ENCODE results near the gene CMTM3. TPM values are rescaled to one million over a fixed set of nuclear protein-coding genes. Genes with fewer than 3 reads are reported as not detected.
"Not testable (repeated sequence)": the region's sequence is repeated elsewhere in the genome, so short reads cannot be mapped to it uniquely, and the experiment has no call there.

Gene CMTM3
- total RNA-seq, 1 experiment from 2014 or later = 39.2 TPM

DNA sequence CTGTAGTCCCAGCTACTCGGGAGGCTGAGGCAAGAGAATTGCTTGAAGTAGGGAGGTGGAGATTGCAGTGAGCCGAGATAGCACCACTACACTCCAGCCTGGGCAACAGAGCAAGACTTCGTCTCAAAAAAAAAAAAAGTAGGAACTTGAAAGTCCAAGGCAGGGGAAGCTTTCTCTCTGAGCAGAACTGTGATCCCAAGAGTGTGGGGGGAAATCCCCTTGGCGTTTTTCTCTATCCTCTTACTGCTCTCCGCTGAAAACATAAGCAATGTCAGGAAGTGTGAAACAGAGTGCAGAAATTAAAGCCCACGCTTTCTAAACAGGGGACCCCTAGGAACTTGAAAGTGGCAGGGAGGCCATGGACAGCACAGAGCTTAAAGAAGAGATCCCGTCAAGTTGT lies 9.8 kb upstream of the CMTM3 start:
- Mint-ChIP-seq H3K36me3 (ENCODE audit: insufficient read depth in 1 of 3, low read depth in 3 of 3) (no peaks in the 10 kb centered on the region), H3K4me1 (peaks cover 4 to 11% of the 10 kb centered on the region in 2 experiments; a peak in 3 of 4 replicates), H3K9me3 (no peaks in the 10 kb centered on the region), H3K4me3 (no peak overlapping the region), H3K27me3 (ENCODE audit: low read depth) (no peaks in the 10 kb centered on the region; the same call in none of the 2 replicates), H3K27ac (no peak overlapping the region)
- Histone ChIP-seq H3K79me1 (ENCODE audit: insufficient read depth, low read depth, low read length, poor library complexity, severe bottlenecking) (no peaks in the 10 kb centered on the region), H2BK5ac (ENCODE audit: insufficient read length, low read length) (no peak overlapping the region), H2BK12ac (ENCODE audit: insufficient read length, low read depth, low read length) (no peak overlapping the region), H4K5ac (ENCODE audit: insufficient read length, low read depth, low read length) (no peak overlapping the region), H3K27me3 (ENCODE audit: insufficient read depth, low read length) (no peaks in the 10 kb centered on the region), H2BK20ac (ENCODE audit: low read depth, low read length, poor library complexity, severe bottlenecking) (no peak overlapping the region), H3K4ac (ENCODE audit: low read depth, low read length) (no peak overlapping the region), H2BK120ac (ENCODE audit: low read depth, low read length, poor library complexity, severe bottlenecking) (no peak overlapping the region), H3K18ac (ENCODE audit: insufficient read length, low read depth, low read length) (no peak overlapping the region), H4K8ac (replicated peaks; ENCODE audit: insufficient read length, low read depth, low read length) (no peak overlapping the region), H3K56ac (ENCODE audit: insufficient read length, low read depth, low read length) (no peak overlapping the region), H3T11ph (ENCODE audit: low read length) (no peak overlapping the region), H3K9ac (ENCODE audit: extremely low read depth, insufficient read length, low read length) (no peak overlapping the region), H3K4me2 (ENCODE audit: insufficient read depth, insufficient read length, low read length) (no peak overlapping the region), H3K9me3 (ENCODE audit: control insufficient read depth, low read depth, low read length) (no peaks in the 10 kb centered on the region), H4K91ac (ENCODE audit: insufficient read length, low read depth, low read length) (no peak overlapping the region), H3K4me1 (ENCODE audit: insufficient read depth, low read length) (no peaks in the 10 kb centered on the region), H3K14ac (ENCODE audit: insufficient read depth, low read length) (no peak overlapping the region), H3K79me2 (ENCODE audit: insufficient read depth, low read length) (no peaks in the 10 kb centered on the region), H3K23me2 (ENCODE audit: insufficient read length, low read depth, low read length, poor library complexity, severe bottlenecking) (no peaks in the 10 kb centered on the region), H2BK15ac (ENCODE audit: low read depth, low read length) (no peak overlapping the region), H4K20me1 (ENCODE audit: control insufficient read depth, insufficient read depth, insufficient read length) (no peaks in the 10 kb centered on the region), H2AK5ac (ENCODE audit: insufficient read length, low read length) (no peak overlapping the region), H2AFZ (ENCODE audit: low read length) (no peak overlapping the region), H3K27ac (ENCODE audit: insufficient read length, low read depth, low read length) (no peak overlapping the region), H3K23ac (ENCODE audit: insufficient read length, low read depth, low read length) (no peak overlapping the region)
- no peak for DNase-seq
- no CpG with 5 or more reads among the region's 7 CpGs for whole genome bisulfite sequencing (ENCODE audit: extremely low coverage, insufficient read length, low lambda C conversion rate)
- TF ChIP-seq, protein P1, sequence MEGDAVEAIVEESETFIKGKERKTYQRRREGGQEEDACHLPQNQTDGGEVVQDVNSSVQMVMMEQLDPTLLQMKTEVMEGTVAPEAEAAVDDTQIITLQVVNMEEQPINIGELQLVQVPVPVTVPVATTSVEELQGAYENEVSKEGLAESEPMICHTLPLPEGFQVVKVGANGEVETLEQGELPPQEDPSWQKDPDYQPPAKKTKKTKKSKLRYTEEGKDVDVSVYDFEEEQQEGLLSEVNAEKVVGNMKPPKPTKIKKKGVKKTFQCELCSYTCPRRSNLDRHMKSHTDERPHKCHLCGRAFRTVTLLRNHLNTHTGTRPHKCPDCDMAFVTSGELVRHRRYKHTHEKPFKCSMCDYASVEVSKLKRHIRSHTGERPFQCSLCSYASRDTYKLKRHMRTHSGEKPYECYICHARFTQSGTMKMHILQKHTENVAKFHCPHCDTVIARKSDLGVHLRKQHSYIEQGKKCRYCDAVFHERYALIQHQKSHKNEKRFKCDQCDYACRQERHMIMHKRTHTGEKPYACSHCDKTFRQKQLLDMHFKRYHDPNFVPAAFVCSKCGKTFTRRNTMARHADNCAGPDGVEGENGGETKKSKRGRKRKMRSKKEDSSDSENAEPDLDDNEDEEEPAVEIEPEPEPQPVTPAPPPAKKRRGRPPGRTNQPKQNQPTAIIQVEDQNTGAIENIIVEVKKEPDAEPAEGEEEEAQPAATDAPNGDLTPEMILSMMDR (conservative IDR thresholded peaks at IDR 0.05) = no peak

DNA sequence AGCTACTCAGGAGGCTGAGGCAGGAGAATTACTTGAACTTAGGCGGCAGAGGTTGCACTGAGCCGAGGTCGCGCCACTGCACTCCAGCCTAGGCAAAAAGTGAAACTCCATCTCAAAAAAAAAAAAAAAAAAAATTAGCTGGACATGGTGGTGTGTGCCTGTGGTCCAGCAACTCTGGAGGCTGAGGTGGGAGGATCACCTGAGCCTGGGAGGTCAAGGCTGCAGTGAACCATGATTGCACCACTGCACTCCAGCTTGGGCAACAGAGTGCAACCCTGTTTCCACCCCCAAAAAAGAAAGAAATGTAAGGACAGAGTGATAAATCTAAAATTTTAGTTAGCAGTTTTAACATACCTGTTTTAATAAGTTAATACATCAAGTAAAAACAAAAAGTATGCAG lies 7.9 kb upstream of the CMTM3 start:
- not testable (repeated sequence) for H3K4me2 ChIP-seq (ENCODE audit: insufficient read depth, insufficient read length, low read length); H3K4me3 Mint-ChIP-seq; H3K9me3 ChIP-seq (ENCODE audit: control insufficient read depth, low read depth, low read length); H3K4ac ChIP-seq (ENCODE audit: low read depth, low read length); H3K56ac ChIP-seq (ENCODE audit: insufficient read length, low read depth, low read length); H3K23me2 ChIP-seq (ENCODE audit: insufficient read length, low read depth, low read length, poor library complexity, severe bottlenecking); H3K79me2 ChIP-seq (ENCODE audit: insufficient read depth, low read length); H3K23ac ChIP-seq (ENCODE audit: insufficient read length, low read depth, low read length); H3K79me1 ChIP-seq (ENCODE audit: insufficient read depth, low read depth, low read length, poor library complexity, severe bottlenecking); H3K27me3 Mint-ChIP-seq (ENCODE audit: low read depth); H3K9me3 Mint-ChIP-seq; H2AK5ac ChIP-seq (ENCODE audit: insufficient read length, low read length); H3K27ac ChIP-seq (ENCODE audit: insufficient read length, low read depth, low read length); H4K8ac ChIP-seq (replicated peaks; ENCODE audit: insufficient read length, low read depth, low read length); DNase-seq; H3K27me3 ChIP-seq (ENCODE audit: insufficient read depth, low read length); H3K27ac Mint-ChIP-seq; H3T11ph ChIP-seq (ENCODE audit: low read length); H3K4me1 ChIP-seq (ENCODE audit: insufficient read depth, low read length); H3K36me3 Mint-ChIP-seq (ENCODE audit: insufficient read depth in 1 of 3, low read depth in 3 of 3); H2BK12ac ChIP-seq (ENCODE audit: insufficient read length, low read depth, low read length); H2AFZ ChIP-seq (ENCODE audit: low read length); H2BK120ac ChIP-seq (ENCODE audit: low read depth, low read length, poor library complexity, severe bottlenecking); H4K91ac ChIP-seq (ENCODE audit: insufficient read length, low read depth, low read length); H4K5ac ChIP-seq (ENCODE audit: insufficient read length, low read depth, low read length); H3K9ac ChIP-seq (ENCODE audit: extremely low read depth, insufficient read length, low read length); H2BK15ac ChIP-seq (ENCODE audit: low read depth, low read length); H3K14ac ChIP-seq (ENCODE audit: insufficient read depth, low read length); H3K18ac ChIP-seq (ENCODE audit: insufficient read length, low read depth, low read length); H2BK20ac ChIP-seq (ENCODE audit: low read depth, low read length, poor library complexity, severe bottlenecking); H3K4me1 Mint-ChIP-seq; H4K20me1 ChIP-seq (ENCODE audit: control insufficient read depth, insufficient read depth, insufficient read length); H2BK5ac ChIP-seq (ENCODE audit: insufficient read length, low read length)
- WGBS (ENCODE audit: extremely low coverage, insufficient read length, low lambda C conversion rate) = no CpG with 5 or more reads among the region's 4 CpGs
